ENCODE measurements around the gene FCN2.

GRCh38 chr9:134853893-134854292 lies 26.7 kb upstream of the FCN2 start:
- TF ChIP-seq POLR2A (IDR thresholded peaks at IDR 0.05): no peak
- TF ChIP-seq, protein P1, sequence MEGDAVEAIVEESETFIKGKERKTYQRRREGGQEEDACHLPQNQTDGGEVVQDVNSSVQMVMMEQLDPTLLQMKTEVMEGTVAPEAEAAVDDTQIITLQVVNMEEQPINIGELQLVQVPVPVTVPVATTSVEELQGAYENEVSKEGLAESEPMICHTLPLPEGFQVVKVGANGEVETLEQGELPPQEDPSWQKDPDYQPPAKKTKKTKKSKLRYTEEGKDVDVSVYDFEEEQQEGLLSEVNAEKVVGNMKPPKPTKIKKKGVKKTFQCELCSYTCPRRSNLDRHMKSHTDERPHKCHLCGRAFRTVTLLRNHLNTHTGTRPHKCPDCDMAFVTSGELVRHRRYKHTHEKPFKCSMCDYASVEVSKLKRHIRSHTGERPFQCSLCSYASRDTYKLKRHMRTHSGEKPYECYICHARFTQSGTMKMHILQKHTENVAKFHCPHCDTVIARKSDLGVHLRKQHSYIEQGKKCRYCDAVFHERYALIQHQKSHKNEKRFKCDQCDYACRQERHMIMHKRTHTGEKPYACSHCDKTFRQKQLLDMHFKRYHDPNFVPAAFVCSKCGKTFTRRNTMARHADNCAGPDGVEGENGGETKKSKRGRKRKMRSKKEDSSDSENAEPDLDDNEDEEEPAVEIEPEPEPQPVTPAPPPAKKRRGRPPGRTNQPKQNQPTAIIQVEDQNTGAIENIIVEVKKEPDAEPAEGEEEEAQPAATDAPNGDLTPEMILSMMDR (IDR thresholded peaks at IDR 0.05): no peak
